GM12891 (cell line): ENCODE data around the gene LUZP4.

Experiments
- POLR2A ChIP-seq: IDR thresholded peaks from 2 replicates; pipeline ENCODE4 v1.6.1; 2011; ENCODE audit warnings: low read depth, low read length, control low read depth
- POLR2AphosphoS5 ChIP-seq: IDR thresholded peaks from 2 replicates; pipeline ENCODE4 v1.6.1; 2011; ENCODE audit warnings: low read depth, low read length, control low read depth
- TAF1 ChIP-seq: IDR thresholded peaks from 2 replicates; pipeline ENCODE4 v1.6.1; 2011; ENCODE audit warnings: low read depth, low read length, control low read depth

- TF ChIP-seq POLR2A (no peak), POLR2AphosphoS5 (no peak), TAF1 (no peak)
Measured at GRCh38 chrX:115311601-115312001, 22.1 kb downstream of the LUZP4 start.
